ENCODE results near the gene FOXRED2.

The FOXRED2 gene

GRCh38 chr22:36497910-36498665, 8.8 kb downstream of the FOXRED2 start:
- Histone ChIP-seq H3K27me3 (replicated peaks; ENCODE audit: control insufficient read depth, insufficient read depth, low read length) (no peaks in the 10 kb centered on the region), H3K36me3 (ENCODE audit: control insufficient read depth, insufficient read depth, low read length) (peaks cover 3% of the 10 kb centered on the region; the same call in 1 of the 2 replicates), H3K4me3 (replicated peaks; ENCODE audit: low read depth, low read length) (no peak overlapping the region)
- DNase-seq (ENCODE audit: extremely low read depth, insufficient read length), result no peak
- no peak for TF ChIP-seq CTCF (IDR thresholded peaks at IDR 0.05; ENCODE audit: insufficient read depth, low read length, poor library complexity, severe bottlenecking)

GRCh38 chr22:36493690-36494110, 13.1 kb downstream of the FOXRED2 start:
- H3K36me3 ChIP-seq (ENCODE audit: control insufficient read depth, insufficient read depth, low read length), result peaks cover 4% of the 10 kb centered on the region
- DNase-seq (ENCODE audit: extremely low read depth, insufficient read length), result peak; percentile 60
- H3K4me3 ChIP-seq (replicated peaks; ENCODE audit: low read depth, low read length), result no peak overlapping the region
- no peaks in the 10 kb centered on the region for H3K27me3 ChIP-seq (replicated peaks; ENCODE audit: control insufficient read depth, insufficient read depth, low read length)
- no peak for TF ChIP-seq CTCF (IDR thresholded peaks at IDR 0.05; ENCODE audit: insufficient read depth, low read length, poor library complexity, severe bottlenecking)

GRCh38 chr22:36492109-36492508, 14.7 kb downstream of the FOXRED2 start:
- TF ChIP-seq CTCF (IDR thresholded peaks at IDR 0.05; ENCODE audit: insufficient read depth, low read length, poor library complexity, severe bottlenecking), result no peak
- H3K27me3 ChIP-seq (replicated peaks; ENCODE audit: control insufficient read depth, insufficient read depth, low read length), result no peaks in the 10 kb centered on the region
- no peak overlapping the region for H3K4me3 ChIP-seq (replicated peaks; ENCODE audit: low read depth, low read length)
- no peak for DNase-seq (ENCODE audit: extremely low read depth, insufficient read length)
- peaks cover 2% of the 10 kb centered on the region for H3K36me3 ChIP-seq (ENCODE audit: control insufficient read depth, insufficient read depth, low read length)

GRCh38 chr22:36491155-36491554, 15.7 kb downstream of the FOXRED2 start:
- H3K27me3 ChIP-seq (replicated peaks; ENCODE audit: control insufficient read depth, insufficient read depth, low read length), result no peaks in the 10 kb centered on the region
- no peak for DNase-seq (ENCODE audit: extremely low read depth, insufficient read length)
- TF ChIP-seq CTCF (IDR thresholded peaks at IDR 0.05; ENCODE audit: insufficient read depth, low read length, poor library complexity, severe bottlenecking), result no peak
- no peak overlapping the region for H3K4me3 ChIP-seq (replicated peaks; ENCODE audit: low read depth, low read length)
- H3K36me3 ChIP-seq (ENCODE audit: control insufficient read depth, insufficient read depth, low read length), result peaks cover 2% of the 10 kb centered on the region

- TF ChIP-seq CTCF (IDR thresholded peaks at IDR 0.05; ENCODE audit: insufficient read depth, low read length, poor library complexity, severe bottlenecking), result peak; percentile 23
- no peak for DNase-seq (ENCODE audit: extremely low read depth, insufficient read length)
- no peaks in the 10 kb centered on the region for H3K27me3 ChIP-seq (replicated peaks; ENCODE audit: control insufficient read depth, insufficient read depth, low read length)
- no peak overlapping the region for H3K4me3 ChIP-seq (replicated peaks; ENCODE audit: low read depth, low read length)
- peaks cover 2% of the 10 kb centered on the region for H3K36me3 ChIP-seq (ENCODE audit: control insufficient read depth, insufficient read depth, low read length)
These were observed 20.0 kb downstream of the FOXRED2 start for GRCh38 chr22:36486619-36487384.
